Iris pigment epithelial cell (primary cell): ENCODE results near the gene CCDC74A.
"Not testable (repeated sequence)": the region's sequence is repeated elsewhere in the genome, so short reads cannot be mapped to it uniquely, and the experiment has no call there.

ENCODE experiments used
- DNase-seq: peaks from one replicate; pipeline ENCODE4 v3.0.0-alpha.2; 2011; ENCODE audit warnings: low read depth

Gene CCDC74A

GRCh38 chr2:131529864-131530445 lies 2.3 kb downstream of the CCDC74A start:
- not testable (repeated sequence) for DNase-seq

GRCh38 chr2:131530626-131531344 lies 3.1 kb downstream of the CCDC74A start:
- not testable (repeated sequence) for DNase-seq

- not testable (repeated sequence) for DNase-seq
These were observed 4.0 kb downstream of the CCDC74A start for GRCh38 chr2:131531547-131532185.

- DNase-seq: not testable (repeated sequence)
These were observed 5.3 kb downstream of the CCDC74A start for GRCh38 chr2:131532723-131533608.

- DNase-seq: not testable (repeated sequence)
These were observed 6.1 kb downstream of the CCDC74A start for GRCh38 chr2:131533609-131534316.

- not testable (repeated sequence) for DNase-seq
These were observed 6.6 kb downstream of the CCDC74A start for GRCh38 chr2:131534317-131534672.

GRCh38 chr2:131534965-131535364 lies 7.3 kb downstream of the CCDC74A start:
- DNase-seq: not testable (repeated sequence)

GRCh38 chr2:131535526-131535925 lies 7.8 kb downstream of the CCDC74A start:
- DNase-seq: no peak

GRCh38 chr2:131535951-131536826 lies 8.5 kb downstream of the CCDC74A start:
- DNase-seq: not testable (repeated sequence)

GRCh38 chr2:131536841-131537240 lies 9.2 kb downstream of the CCDC74A start:
- not testable (repeated sequence) for DNase-seq

GRCh38 chr2:131538856-131539255 lies 11.2 kb downstream of the CCDC74A start:
- DNase-seq: not testable (repeated sequence)

- DNase-seq: no peak
These were observed 15.0 kb downstream of the CCDC74A start for GRCh38 chr2:131542438-131543384.

GRCh38 chr2:131543385-131543891 lies 15.8 kb downstream of the CCDC74A start:
- no peak for DNase-seq

- DNase-seq: not testable (repeated sequence)
These were observed 16.5 kb downstream of the CCDC74A start for GRCh38 chr2:131544006-131544812.

GRCh38 chr2:131544813-131545165 lies 17.1 kb downstream of the CCDC74A start:
- not testable (repeated sequence) for DNase-seq

- no peak for DNase-seq
These were observed 25.2 kb downstream of the CCDC74A start for GRCh38 chr2:131552871-131553270.

GRCh38 chr2:131556998-131557397 lies 29.3 kb downstream of the CCDC74A start:
- no peak for DNase-seq

GRCh38 chr2:131557558-131558321 lies 30.1 kb downstream of the CCDC74A start:
- DNase-seq: no peak
